Stimulated activated CD8-positive, alpha-beta memory T cell treated with anti-CD3 and anti-CD28 coated beads, Interleukin-15, amount 100 ng/mL, for 1 hour (primary cell): ENCODE results near the gene UBE2G2.

Source experiments
- DNase-seq: peaks from one replicate; pipeline ENCODE4 v3.0.0-alpha.2; 2020; ENCODE audit warnings: low read depth

UBE2G2 gene

DNA sequence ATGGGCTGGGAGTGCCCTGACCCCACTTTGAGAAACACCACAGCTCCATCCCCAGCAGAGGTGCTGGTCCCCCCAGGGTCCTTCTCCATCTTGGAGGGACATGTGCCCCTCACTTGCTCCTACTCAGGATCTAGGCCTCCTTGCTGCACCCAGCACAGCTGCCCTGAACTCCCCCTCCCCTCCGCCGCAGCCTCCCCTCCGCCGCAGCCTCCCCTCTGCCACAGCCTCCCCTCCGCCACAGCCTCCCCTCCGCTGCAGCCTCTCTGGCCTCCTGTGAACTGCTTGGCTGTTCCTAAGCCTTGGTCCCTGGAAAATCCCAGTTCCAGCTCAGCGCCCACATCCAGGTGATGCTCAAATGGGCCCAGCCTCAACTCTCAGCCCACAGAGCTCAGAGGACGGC is 74.3 kb downstream of the UBE2G2 start:
- DNase-seq: no peak

DNA sequence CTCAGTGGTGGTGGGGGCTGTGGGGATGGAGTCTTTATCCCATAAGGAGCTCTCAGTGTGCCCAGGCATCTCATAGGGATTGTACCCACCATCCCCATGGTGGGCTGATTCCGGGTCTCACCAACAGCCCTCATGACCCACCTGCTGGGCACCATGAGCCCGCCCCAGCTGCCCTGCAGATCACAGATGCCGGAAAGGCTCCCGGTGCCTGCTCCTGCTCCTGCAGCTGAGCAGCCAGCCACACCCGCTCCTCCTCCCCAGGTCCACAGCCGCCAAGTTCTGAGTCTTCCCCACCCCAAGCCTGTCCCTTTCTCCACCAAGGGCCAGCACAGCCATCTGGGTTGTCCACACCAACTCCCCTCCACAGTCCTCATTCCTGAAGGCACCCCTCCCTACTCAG is 74.8 kb downstream of the UBE2G2 start:
- no peak for DNase-seq

DNA sequence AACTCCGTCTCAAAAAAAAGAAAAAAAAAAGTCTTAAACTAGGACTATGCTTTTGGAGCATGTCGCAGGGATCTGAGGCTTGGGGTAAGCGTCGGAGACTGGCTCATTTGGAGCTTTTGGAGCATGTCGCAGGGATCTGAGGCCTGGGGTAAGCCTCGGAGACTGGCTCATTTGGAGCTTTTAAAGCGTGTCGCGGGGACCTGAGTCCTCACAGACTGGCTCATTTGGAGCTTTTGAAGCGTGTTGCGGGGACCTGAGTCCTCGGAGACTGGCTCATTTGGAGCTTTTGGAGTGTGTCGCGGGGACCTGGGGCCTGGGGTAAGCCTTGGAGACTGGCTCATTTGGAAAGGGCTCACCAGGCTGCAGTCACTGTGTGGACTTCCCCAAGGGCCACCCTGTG is 76.7 kb downstream of the UBE2G2 start:
- no peak for DNase-seq

DNA sequence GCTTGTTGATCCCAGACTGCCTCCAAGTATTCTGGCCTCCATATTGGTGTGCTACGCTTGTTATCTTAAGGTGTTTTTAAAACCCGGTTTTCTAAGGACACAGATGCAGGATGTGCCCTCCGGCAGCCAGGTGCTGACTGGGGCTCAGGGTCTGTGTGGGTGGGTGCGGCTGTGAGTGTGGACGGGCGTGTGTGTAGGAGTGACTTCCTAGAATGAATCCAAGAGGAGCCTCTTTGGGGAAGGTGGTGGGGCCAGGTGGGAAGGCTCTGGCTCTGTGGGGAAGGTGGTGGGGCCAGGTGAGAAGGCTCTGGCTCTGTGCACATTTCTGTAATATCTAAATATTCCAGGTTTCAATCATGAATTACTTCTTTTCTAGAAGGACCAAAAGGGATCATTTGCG is 77.4 kb downstream of the UBE2G2 start:
- DNase-seq: no peak

DNA sequence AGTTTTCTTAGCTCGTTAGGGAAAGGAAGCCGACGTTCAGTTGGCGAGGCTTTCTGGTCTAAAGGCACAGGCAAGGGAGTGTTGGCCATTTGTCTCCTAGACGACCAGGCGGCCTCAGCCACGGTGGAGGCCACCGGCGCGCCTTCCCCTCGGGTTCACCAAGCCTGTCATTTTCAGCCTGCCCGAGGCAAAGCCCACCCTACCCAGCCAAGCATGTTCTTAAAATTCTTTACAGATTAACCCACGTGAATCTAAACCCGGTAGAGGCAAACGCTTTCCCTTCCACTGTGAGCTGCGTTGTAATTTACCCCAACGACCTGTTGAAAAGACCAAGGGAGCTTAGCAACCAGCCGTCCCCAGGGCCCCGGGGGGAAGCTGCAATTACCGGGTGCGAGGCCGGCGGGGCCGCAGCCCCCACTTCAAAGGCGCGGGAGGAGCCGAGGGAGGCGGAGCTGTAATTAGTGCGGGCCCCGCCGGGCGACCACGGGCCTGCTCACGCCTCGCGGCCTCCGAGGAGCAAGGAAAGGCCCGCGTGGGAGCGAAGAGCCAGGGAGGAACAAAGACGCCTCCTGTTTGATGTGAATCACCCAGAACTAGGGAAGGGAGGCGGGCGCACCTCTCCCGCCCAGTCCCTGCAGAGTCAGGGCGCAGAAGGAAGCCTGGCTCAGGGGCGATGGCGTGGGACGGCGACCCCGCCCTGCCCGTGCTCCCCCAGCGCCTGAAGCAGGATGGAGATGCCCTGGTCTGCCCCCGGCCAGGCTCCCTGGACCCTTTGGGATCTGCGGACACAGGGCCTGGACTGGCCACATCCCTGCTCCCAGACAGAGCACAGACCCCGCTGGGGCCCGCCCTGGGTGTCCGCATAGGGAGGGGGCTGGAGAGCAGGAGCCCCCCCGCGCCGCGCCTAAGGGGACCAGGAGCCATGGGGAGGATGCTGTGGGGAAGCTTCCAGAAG is 78.2 kb downstream of the UBE2G2 start:
- no peak for DNase-seq

DNA sequence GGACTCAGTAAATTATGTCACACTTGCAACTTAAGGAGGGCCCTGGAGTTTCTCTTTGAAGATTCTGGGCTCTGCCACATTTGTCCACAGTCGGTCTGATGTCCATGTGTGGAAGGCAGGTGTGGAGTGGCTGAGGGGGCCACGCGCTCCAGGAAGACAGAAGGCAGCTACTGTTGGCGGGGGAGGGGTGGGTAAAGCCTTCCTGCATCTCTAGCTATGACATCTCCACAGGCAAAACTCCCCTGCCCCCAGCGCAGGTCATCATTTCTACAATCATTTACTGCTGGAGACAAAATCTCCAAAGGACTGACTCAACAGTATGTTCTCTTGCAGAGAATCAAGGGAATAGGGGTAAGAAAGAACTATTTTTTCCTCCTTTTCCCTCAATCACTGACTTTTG is 78.9 kb downstream of the UBE2G2 start:
- DNase-seq: no peak

DNA sequence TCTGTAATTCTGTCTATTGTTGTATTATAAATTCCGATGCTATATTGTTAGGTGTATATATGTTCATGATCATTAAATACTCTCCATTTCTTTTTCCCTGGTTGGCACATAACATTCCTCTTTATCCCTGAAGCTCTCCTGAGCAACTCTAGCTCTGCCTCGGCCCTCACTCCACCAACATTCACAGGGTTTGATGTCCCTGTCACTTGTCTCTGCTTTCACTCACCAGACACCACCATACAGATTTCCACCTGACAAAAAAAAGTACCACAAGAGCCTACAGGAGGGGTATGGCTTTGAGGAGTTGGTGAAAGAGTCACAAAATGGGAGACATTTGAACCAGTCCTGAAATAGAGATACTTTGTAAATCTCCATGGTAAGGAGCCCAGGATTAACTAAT is 81.5 kb downstream of the UBE2G2 start:
- no peak for DNase-seq
